Stimulated activated naive CD8-positive, alpha-beta T cell treated with anti-CD3 and anti-CD28 coated beads, Interleukin-15, amount 100 ng/mL, for 72 hours (primary cell): Measurements from ENCODE around the gene PTPRN2.

Source experiments
- ATAC-seq: fragments of 150-1000 bp; cut with Tn5 transposase; 2 replicates; pipeline ENCODE4 v1.10.0; 2021; ENCODE audit warnings: mild to moderate bottlenecking, moderate library complexity
- DNase-seq, 2 donors: peaks; one replicate each; pipeline ENCODE4 v3.0.0; 2021 to 2022
- H3K27ac Mint-ChIP-seq, 2 donors: one replicate each; pipeline ENCODE4 v1.8.0; 2022; ENCODE audit warnings: mild to moderate bottlenecking in 2 of 2, mixed read lengths in 2 of 2, moderate library complexity in 2 of 2
- H3K27me3 Mint-ChIP-seq: one replicate; pipeline ENCODE4 v1.8.0; 2022; ENCODE audit warnings: mixed read lengths
- H3K4me1 Mint-ChIP-seq: one replicate; pipeline ENCODE4 v1.8.0; 2022; ENCODE audit warnings: mild to moderate bottlenecking, mixed read lengths
- H3K4me3 Mint-ChIP-seq, 2 donors: one replicate each; pipeline ENCODE4 v1.8.0; 2022; ENCODE audit warnings: mild to moderate bottlenecking in 2 of 2, mixed read lengths in 2 of 2, moderate library complexity in 1 of 2
- H3K9me3 Mint-ChIP-seq, 2 donors: one replicate each; pipeline ENCODE4 v1.8.0; 2022; ENCODE audit warnings: mixed read lengths in 2 of 2

PTPRN2 gene

DNA sequence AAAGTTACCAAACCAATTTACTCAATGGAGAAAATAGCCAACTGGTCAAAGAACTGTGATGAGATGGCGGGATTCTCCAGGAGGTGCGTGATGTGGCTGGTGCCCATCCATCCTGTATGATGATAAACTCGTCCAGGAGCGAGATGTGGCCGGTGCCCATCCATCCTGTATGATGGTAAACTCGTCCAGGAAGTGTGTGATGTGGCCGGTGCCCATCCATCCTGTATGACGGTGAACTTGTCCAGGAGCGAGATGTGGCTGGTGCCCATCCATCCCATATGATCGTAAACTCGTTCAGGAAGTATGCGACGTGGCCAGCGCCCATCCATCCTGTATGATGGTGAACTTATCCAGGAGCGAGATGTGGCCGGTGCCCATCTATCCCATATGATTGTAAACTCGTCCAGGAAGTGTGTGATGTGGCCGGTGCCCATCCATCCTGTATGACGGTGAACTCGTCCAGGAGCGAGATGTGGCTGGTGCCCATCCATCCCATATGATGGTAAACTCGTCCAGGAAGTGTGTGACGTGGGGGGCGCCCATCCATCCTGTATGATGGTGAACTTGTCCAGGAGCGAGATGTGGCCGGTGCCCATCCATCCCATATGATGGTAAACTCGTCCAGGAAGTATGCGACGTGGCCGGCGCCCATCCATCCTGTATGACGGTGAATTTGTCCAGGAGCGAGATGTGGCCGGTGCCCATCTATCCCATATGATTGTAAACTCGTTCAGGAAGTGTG lies 754.6 kb downstream of the PTPRN2 start:
- no peak overlapping the region for H3K4me3 Mint-ChIP-seq
- no peaks in the 10 kb centered on the region for H3K9me3 Mint-ChIP-seq
- DNase-seq, result no peak
- peaks cover 2% of the 10 kb centered on the region for H3K4me1 Mint-ChIP-seq
- no peak overlapping the region for H3K27ac Mint-ChIP-seq
- peaks cover 6% of the 10 kb centered on the region for H3K27me3 Mint-ChIP-seq
- no peak for ATAC-seq

DNA sequence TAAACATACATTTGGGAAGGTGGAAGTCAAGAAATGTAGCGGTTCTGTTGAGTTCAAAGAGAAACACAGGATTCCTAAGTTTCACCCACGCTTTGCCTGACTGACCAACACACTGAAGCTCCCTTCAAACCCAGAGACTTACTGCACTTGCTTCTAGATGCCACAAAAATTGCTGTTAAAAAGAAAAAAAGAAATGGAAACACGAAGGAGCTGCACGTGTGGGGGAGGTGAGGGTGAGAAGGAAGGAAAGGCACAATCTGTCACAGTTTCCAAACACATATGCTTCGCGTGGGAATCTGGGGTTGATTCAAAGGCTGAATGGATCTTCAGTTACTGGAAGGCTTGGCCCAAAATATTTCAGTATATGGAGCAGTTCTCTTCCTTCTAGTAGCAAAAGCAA lies 755.2 kb downstream of the PTPRN2 start:
- H3K27me3 Mint-ChIP-seq, result peaks cover 6% of the 10 kb centered on the region
- H3K9me3 Mint-ChIP-seq, result no peaks in the 10 kb centered on the region
- H3K4me1 Mint-ChIP-seq, result peaks cover 8% of the 10 kb centered on the region
- H3K27ac Mint-ChIP-seq, result no peak overlapping the region
- no peak for ATAC-seq
- no peak overlapping the region for H3K4me3 Mint-ChIP-seq
- no peak for DNase-seq

DNA sequence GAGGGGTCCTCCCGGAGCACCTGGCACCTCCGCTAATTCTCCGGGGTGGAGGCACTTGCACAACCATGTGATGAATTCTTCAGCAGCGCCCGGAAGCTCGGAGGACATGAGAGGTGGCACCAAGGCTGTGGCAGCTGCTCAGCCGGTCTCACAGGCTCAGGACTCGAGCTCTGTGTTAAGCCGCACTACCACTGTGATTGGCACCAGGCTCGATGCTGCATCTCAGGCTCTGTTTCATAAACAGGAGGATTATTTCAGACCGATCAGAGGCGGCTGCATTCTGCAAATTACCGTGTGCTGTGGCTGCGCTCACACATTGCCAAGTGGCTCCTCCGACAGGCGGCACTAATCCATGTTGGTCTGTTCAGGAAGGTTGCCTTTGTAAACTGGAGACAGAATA lies 755.6 kb downstream of the PTPRN2 start:
- peaks cover 6% of the 10 kb centered on the region for H3K27me3 Mint-ChIP-seq
- ATAC-seq (no peak), DNase-seq (no peak)
- H3K9me3 Mint-ChIP-seq, result no peaks in the 10 kb centered on the region
- peaks cover 13% of the 10 kb centered on the region for H3K4me1 Mint-ChIP-seq
- H3K4me3 Mint-ChIP-seq, result no peak overlapping the region
- H3K27ac Mint-ChIP-seq, result no peak overlapping the region

DNA sequence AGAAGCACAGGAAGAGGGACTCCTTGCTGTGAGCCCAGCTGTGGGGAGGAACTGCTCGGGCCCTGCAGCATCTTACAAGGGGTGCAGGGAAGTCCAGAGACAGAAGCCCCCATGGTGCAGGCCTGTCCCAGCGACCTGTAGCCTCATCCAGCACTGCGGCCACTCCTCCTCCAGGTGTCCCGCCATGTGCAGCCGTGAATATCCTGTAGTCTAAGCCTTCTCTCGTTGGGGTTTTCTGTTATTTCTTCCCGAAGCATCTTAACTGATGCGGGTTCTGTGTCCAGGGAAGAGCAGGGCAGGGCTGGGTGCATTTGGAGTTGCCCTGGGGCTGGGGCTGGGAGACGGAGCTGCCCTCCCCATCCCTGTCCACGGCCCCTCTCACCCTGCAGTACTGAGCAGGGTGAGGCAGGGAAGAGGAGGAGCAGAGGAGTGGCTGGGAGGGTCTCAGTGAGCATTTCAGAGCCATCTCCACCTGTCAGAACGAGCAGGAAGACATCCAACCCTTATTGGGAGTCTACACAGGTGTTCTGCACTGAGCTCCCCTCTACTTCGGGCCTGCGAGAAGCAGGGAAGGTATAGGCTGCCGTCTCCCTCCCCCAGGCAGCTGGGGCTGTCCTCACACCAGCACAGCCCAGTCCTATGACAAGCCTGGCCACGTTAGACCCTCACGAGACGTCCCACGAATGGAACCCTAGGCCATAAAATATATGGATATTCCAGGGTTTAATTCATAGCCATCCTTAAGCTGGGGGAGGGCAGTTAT lies 756.3 kb downstream of the PTPRN2 start:
- Mint-ChIP-seq H3K9me3 (no peaks in the 10 kb centered on the region), H3K27me3 (peaks cover 6% of the 10 kb centered on the region), H3K4me3 (no peak overlapping the region), H3K27ac (no peak overlapping the region), H3K4me1 (peaks cover 16% of the 10 kb centered on the region)
- DNase-seq (no peak), ATAC-seq (no peak)

DNA sequence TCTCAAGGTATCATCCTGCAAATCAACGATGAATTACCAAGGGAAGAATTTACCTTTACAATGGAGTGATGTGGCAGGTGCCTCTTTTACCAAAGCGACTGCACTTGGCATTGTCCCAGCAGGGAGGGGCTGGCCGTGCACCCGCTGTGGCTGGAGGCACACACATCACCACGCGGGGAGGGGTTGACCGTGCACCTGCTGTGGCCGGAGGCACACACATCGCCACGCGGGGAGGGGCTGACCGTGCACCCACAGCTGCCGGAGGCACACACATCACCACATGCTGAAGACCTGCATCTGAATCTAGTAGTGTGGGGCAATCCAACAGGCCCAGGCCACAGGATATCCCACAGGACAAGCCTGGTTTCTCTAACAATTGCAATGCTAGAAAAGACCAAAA lies 757.3 kb downstream of the PTPRN2 start:
- Mint-ChIP-seq H3K27ac (no peak overlapping the region), H3K4me3 (no peak overlapping the region), H3K27me3 (peaks cover 6% of the 10 kb centered on the region), H3K9me3 (no peaks in the 10 kb centered on the region), H3K4me1 (peaks cover 16% of the 10 kb centered on the region)
- no peak for ATAC-seq
- no peak for DNase-seq

DNA sequence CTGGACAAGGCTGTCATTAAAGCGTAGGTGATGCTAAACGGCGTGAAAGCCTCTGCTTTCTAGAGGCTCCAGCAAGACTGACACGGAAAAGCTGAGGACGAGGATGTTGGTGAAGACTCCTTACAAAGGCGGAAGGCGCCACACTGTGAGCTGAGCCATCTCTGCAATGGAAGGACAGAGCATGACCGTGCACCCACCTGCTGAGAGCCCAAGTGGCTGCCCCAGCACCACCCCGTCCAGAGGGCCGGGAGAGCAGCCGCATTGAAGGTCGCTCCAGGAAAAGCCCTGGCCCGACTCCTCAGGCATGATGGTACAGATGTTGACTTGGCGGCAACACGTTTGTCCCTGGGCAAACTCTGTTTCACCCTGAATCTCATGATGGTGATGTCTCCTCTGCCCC lies 758.1 kb downstream of the PTPRN2 start:
- ATAC-seq (no peak), DNase-seq (no peak)
- H3K27ac Mint-ChIP-seq, result no peak overlapping the region
- H3K27me3 Mint-ChIP-seq, result no peaks in the 10 kb centered on the region
- no peaks in the 10 kb centered on the region for H3K9me3 Mint-ChIP-seq
- H3K4me1 Mint-ChIP-seq, result peaks cover 16% of the 10 kb centered on the region
- H3K4me3 Mint-ChIP-seq, result no peak overlapping the region

DNA sequence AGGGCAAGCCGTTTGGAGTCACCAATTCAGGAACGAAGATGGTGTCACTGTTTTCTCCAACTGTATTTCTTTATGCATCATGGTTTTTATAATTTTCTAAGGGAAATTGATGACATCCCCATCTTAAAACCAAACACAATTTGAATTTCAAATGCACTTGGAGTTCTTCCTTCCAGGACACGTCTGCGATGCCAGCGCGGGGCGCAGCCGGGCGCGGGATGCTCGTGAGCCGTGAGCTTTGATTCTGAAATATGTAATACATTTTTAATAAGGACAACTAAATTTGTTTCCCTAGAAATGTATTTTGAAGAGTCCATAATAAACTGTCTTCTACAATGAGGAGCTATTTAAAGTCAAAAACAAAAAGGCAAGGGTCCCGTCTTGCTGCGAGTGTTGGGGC lies 758.7 kb downstream of the PTPRN2 start:
- Mint-ChIP-seq H3K4me1 (peaks cover 16% of the 10 kb centered on the region), H3K27me3 (no peaks in the 10 kb centered on the region), H3K9me3 (no peaks in the 10 kb centered on the region), H3K4me3 (no peak overlapping the region), H3K27ac (no peak overlapping the region)
- DNase-seq, result no peak
- ATAC-seq, result no peak

DNA sequence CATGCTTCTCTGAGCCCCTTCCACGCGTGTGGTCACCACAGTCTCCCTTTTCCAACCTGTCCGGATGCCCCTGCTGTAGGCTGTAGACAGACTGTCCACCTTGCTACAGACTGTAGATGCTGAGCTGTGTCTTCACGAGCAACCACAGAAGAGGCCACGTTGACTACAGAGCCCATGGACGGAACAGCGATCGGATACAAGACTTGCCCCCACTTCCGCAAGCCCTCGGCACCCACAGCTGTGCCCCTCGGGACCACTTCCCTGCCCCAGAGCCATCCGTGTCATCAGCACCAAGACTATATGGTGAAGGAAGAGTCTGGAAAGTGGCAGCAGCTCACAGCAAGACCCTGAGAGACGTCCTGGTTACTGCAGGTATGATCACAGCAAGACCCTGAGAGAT lies 759.4 kb downstream of the PTPRN2 start:
- no peaks in the 10 kb centered on the region for H3K27me3 Mint-ChIP-seq
- H3K4me1 Mint-ChIP-seq, result peaks cover 16% of the 10 kb centered on the region
- ATAC-seq (no peak), DNase-seq (no peak)
- H3K4me3 Mint-ChIP-seq, result no peak overlapping the region
- H3K27ac Mint-ChIP-seq, result no peak overlapping the region
- H3K9me3 Mint-ChIP-seq, result no peaks in the 10 kb centered on the region

DNA sequence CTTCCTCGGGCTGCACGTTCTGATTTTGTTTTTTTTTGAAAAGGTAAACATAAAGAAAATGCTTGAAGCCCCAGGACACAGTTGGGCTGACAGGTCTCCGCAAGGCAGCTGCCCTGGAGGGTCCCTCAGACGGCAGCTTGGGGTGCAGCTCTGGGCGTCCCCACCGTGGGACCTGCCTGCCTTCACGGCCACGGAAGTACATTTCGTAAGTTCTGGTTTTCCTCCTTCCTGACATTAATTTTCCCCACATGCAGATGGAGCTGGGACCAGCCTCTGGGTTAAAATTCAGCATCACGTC lies 759.8 kb downstream of the PTPRN2 start:
- no peak overlapping the region for H3K4me3 Mint-ChIP-seq
- H3K27me3 Mint-ChIP-seq, result no peaks in the 10 kb centered on the region
- peak overlapping the region in 1 of 2 donors; percentile 32 for H3K27ac Mint-ChIP-seq
- no peaks in the 10 kb centered on the region for H3K9me3 Mint-ChIP-seq
- H3K4me1 Mint-ChIP-seq, result peaks cover 16% of the 10 kb centered on the region
- DNase-seq (no peak), ATAC-seq (no peak)

DNA sequence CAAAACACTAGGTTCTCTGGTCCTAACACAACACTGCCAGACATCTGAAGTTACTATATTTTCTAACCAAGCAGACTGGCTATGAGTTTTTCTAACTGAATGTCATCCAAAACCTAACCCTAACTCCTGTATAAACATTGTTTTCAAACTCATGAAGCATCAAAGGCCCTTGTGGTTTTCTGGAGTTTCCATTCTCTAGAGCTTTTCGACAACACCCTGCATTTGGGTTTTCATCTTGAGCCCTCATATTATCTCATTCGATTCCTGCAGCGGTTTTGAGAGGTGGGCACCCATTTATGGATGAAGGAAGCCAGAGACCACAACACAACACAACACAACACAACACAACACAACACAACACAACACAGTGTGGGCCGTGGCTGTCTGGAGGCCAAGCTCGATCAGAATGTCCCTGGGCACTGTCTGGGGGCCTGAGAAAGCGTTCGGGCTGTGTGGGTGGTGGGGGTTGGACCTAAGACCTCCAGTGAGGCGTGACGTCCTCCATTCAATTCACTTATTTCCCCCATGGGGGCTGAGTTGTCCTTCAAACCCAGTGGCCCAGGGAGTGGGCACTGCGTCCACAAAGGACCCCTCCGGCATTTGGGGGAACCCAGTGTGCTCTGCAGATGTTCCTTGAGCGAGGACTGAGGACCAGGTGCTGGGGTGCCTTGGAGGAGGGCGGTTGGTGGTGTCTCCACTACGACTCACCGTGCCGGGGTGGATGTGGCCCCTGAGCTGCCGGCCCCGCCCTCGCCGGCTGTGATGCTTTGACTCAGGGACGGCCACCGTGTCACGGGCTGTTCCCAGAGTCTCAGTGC lies 760.4 kb downstream of the PTPRN2 start:
- DNase-seq, result no peak
- H3K27me3 Mint-ChIP-seq, result no peaks in the 10 kb centered on the region
- H3K4me3 Mint-ChIP-seq, result peak overlapping the region in 1 of 2 donors; percentile 9

DNA sequence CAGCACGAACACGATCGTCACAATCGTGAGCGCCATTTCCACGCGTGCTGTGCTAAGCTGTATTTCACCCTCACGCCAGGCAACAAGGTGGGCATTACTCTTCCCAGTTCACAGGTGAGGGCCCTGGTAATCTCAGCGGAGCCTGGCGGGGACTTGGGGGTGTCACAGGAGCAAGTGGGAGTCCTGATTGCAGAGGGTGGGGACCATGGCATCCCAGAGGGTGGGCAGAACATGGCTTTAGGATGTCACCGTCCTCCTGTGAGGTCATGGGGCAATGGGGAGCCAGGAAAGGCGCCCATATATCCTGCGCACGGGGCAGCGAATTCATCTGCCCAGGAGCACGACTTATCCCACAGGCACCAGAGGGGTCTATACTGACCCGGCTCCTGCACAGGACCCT lies 761.1 kb downstream of the PTPRN2 start:
- ATAC-seq (no peak), DNase-seq (no peak)
- Mint-ChIP-seq H3K9me3 (no peaks in the 10 kb centered on the region), H3K4me3 (no peak overlapping the region), H3K4me1 (peaks cover 16% of the 10 kb centered on the region), H3K27me3 (no peaks in the 10 kb centered on the region), H3K27ac (no peak overlapping the region)

More for the DNA sequence above, 760.4 kb downstream of the PTPRN2 start:
- H3K9me3 Mint-ChIP-seq, result no peaks in the 10 kb centered on the region
- peaks cover 16% of the 10 kb centered on the region for H3K4me1 Mint-ChIP-seq
- peak overlapping the region in 1 of 2 donors; percentile 32 for H3K27ac Mint-ChIP-seq
- peak; percentile 53 for ATAC-seq

DNA sequence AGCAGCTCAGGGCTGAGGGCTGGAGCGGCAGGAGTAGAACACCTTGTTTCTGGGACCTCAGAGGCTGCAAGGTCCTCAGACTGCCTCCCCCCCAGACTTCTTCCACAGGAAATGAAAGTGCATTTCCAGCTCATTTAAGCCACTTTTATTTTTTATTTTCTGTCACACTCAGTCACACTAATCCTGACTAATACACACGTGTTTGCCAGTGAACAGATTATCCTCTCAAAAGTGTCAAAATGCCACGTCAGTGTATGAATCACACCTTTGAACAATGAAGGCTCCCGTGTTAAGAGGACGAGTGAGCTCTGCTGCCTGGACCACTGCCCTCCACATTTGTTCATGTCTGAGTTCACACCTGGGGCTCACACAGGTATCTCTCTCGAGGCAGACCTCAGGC lies 762.3 kb downstream of the PTPRN2 start:
- ATAC-seq (peak; percentile 37), DNase-seq (no peak)
- Mint-ChIP-seq H3K4me1 (peaks cover 16% of the 10 kb centered on the region), H3K9me3 (no peaks in the 10 kb centered on the region), H3K27me3 (no peaks in the 10 kb centered on the region), H3K4me3 (no peak overlapping the region), H3K27ac (no peak overlapping the region)

DNA sequence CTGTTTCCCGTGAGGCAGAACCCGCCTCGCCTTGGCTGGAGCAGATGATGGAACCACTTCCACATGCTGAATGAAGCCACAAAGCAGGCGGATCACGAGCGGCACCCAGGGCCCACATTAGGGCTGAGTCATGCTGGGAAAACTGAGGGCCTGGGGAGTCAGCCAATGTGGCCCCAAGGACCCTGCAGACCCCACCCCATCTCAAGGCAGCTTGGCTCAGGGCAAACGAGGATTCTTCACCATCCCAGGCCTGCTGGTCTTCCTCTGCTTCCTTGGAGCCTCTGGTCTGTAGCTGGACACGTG lies 762.9 kb downstream of the PTPRN2 start:
- Mint-ChIP-seq H3K4me1 (peaks cover 16% of the 10 kb centered on the region), H3K4me3 (no peak overlapping the region), H3K27ac (no peak overlapping the region), H3K9me3 (no peaks in the 10 kb centered on the region), H3K27me3 (no peaks in the 10 kb centered on the region)
- no peak for ATAC-seq
- no peak for DNase-seq

DNA sequence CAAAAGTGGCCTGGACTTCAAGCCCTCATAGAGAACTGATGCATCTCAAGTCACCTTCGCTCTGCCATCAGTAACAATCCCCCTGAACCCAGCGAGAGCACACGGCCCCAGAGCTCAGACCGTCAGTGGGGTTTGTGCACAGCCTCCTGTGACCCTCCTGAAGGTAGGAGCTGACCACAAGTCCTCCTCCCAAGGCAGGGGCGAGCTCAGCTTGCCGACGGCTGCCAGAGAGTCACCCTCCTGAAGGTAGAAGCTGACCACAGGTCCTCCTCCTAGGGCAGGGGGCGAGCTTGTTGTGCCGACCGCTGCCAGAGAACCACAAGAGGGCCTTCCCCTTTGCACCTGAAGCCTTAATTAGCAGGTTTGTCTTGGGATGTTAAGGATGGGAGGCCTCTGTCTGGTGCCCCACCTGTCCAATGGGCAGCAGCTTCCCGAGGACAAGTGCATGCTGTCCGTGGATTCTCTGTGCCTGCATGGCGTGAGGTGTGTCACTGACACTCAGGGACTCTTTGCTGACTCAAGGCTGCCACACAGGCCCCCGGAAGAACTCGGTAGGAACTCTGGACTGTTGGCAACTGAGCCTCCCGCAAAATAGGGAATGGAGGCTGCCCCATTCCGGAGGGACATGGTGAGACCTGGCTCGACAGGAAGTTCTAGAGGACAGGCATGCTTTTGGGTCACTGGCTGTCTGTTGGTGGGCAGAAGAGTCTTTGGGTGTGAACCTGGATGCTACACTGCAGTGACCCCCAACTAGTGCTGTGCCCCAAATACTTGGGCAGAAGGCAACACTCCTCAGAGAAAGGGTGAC lies 763.4 kb downstream of the PTPRN2 start:
- no peak overlapping the region for H3K4me3 Mint-ChIP-seq
- H3K27me3 Mint-ChIP-seq, result no peaks in the 10 kb centered on the region
- no peaks in the 10 kb centered on the region for H3K9me3 Mint-ChIP-seq
- no peak overlapping the region for H3K27ac Mint-ChIP-seq
- ATAC-seq (no peak), DNase-seq (no peak)
- H3K4me1 Mint-ChIP-seq, result peaks cover 16% of the 10 kb centered on the region

DNA sequence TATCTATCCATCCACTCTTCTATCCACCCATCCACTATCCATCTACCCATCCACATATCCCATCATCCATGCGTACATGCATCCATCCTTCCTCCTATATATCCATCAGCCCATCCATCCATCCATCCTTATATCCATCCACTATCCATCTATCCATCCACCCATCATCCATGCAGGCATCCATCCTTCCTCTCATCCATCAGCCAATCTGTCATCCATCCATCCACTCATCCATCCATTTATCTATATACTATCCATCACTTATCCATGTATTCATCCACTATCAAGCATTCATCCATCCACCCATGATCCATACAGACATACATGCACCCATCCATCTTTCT lies 765.0 kb downstream of the PTPRN2 start:
- DNase-seq (no peak), ATAC-seq (no peak)
- Mint-ChIP-seq H3K27me3 (no peaks in the 10 kb centered on the region), H3K4me1 (peaks cover 10% of the 10 kb centered on the region), H3K27ac (no peak overlapping the region), H3K9me3 (no peaks in the 10 kb centered on the region), H3K4me3 (no peak overlapping the region)
